ENCODE data around the gene WFDC1. TPM values are rescaled to one million over a fixed set of nuclear protein-coding genes. Genes with fewer than 3 reads are reported as not detected.

Gene WFDC1
- total RNA-seq, 4 donors from 2014 or later: 0.77 to 13.3 (median 5.7) TPM

- H3K27ac ChIP-seq: no peak overlapping the region
- no peaks in the 10 kb centered on the region for H3K9me3 ChIP-seq
- intact Hi-C loops (cut with DNase I; ENCODE audit: low total_unique reads): no loop called here
- no peak overlapping the region for H3K4me3 ChIP-seq
- DNase-seq: no peak
- no peaks in the 10 kb centered on the region for H3K36me3 ChIP-seq
- no peak for TF ChIP-seq POLR2A (IDR thresholded peaks at IDR 0.05)
- TF ChIP-seq, protein P1, sequence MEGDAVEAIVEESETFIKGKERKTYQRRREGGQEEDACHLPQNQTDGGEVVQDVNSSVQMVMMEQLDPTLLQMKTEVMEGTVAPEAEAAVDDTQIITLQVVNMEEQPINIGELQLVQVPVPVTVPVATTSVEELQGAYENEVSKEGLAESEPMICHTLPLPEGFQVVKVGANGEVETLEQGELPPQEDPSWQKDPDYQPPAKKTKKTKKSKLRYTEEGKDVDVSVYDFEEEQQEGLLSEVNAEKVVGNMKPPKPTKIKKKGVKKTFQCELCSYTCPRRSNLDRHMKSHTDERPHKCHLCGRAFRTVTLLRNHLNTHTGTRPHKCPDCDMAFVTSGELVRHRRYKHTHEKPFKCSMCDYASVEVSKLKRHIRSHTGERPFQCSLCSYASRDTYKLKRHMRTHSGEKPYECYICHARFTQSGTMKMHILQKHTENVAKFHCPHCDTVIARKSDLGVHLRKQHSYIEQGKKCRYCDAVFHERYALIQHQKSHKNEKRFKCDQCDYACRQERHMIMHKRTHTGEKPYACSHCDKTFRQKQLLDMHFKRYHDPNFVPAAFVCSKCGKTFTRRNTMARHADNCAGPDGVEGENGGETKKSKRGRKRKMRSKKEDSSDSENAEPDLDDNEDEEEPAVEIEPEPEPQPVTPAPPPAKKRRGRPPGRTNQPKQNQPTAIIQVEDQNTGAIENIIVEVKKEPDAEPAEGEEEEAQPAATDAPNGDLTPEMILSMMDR (IDR thresholded peaks at IDR 0.05): no peak
- H3K27me3 ChIP-seq: peaks cover 0 to 16% of the 10 kb centered on the region in 2 donors
- peaks cover 0 to 5% of the 10 kb centered on the region in 2 donors for H3K4me1 ChIP-seq
These were observed 76.3 kb downstream of the WFDC1 start for GRCh38 chr16:84370723-84371552.

DNA sequence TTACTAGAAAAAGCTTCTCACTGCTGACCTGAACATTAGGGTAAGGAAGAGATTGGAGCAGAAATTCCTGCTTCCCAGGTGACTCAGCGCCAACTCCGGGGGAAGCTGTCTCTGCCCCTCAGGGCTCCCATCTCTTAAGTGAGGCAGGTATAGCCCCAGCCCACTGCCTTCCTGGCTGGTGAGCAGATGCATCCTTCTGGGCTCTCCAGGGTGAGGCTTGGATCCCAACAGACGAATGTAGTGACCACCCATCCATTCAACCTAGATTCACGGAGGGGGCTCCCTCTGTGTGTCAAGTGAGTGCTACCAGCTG is 76.8 kb downstream of the WFDC1 start:
- H3K4me1 ChIP-seq: peaks cover 0 to 5% of the 10 kb centered on the region in 2 donors
- intact Hi-C loops (cut with DNase I; ENCODE audit: low total_unique reads): no loop called here
- H3K27ac ChIP-seq: no peak overlapping the region

DNA sequence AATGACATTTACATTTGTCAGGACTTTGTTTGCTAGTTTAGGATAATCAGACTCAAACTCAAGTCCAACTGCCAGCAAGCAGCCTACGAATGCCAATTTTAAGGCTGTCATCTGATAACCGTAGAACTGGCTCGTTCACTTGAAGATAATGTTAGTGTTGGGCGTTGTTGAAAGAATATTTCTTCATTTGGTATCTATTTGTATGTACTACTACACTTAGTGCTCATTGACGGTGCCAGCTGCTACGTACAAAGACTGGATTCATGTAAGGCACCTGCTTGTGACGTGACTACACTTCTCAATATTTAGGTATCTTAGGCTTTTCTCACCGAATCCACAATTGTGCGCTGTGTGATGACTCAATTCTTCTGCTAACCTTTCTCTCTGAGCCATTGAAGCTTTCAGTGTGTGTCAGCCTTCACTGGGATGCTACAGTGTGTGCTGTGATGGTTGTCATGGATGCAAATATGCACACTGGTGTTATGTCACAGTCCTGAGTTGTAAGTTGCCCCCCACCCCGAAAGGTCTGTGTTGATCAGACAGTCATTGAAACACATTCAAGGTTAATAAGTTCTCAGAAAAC is 79.3 kb downstream of the WFDC1 start:
- Histone ChIP-seq H3K4me3 (no peak overlapping the region), H3K27me3 (no peaks in the 10 kb centered on the region), H3K9me3 (no peaks in the 10 kb centered on the region), H3K36me3 (no peaks in the 10 kb centered on the region), H3K4me1 (no peaks in the 10 kb centered on the region), H3K27ac (no peak overlapping the region)
- intact Hi-C loops (cut with DNase I; ENCODE audit: low total_unique reads): no loop called here
- TF ChIP-seq, protein P1 (IDR thresholded peaks at IDR 0.05): no peak
- no peak for TF ChIP-seq POLR2A (IDR thresholded peaks at IDR 0.05)
- DNase-seq: no peak

More for the DNA sequence above, 76.8 kb downstream of the WFDC1 start:
- peaks cover 0 to 16% of the 10 kb centered on the region in 2 donors for H3K27me3 ChIP-seq
- no peak for DNase-seq
- H3K36me3 ChIP-seq: no peaks in the 10 kb centered on the region
- no peaks in the 10 kb centered on the region for H3K9me3 ChIP-seq
- TF ChIP-seq, protein P1 (IDR thresholded peaks at IDR 0.05): no peak
- no peak for TF ChIP-seq POLR2A (IDR thresholded peaks at IDR 0.05)
- H3K4me3 ChIP-seq: no peak overlapping the region

DNA sequence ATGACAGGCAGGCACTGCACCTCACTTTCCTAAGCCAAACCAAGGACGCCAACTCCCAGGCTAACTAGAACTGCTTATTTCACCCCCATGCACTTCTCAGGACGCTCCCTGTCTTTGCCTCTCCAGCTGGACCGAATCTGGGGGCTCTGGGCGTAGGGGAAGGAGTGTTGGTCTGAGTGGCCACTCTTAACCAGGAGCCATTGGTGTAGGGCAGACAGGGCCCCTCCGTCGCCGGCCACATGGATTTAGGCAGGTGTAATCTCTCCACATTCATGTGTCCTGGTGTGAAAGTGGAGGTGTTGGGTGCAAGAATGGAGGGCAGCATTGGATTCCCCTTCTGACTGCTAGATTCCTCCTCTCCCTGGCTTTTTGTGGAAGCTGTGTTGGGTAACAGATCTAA is 83.4 kb downstream of the WFDC1 start:
- H3K4me3 ChIP-seq: no peak overlapping the region
- H3K9me3 ChIP-seq: no peaks in the 10 kb centered on the region
- no peak overlapping the region for H3K27ac ChIP-seq
- H3K4me1 ChIP-seq: no peaks in the 10 kb centered on the region
- no peak for DNase-seq
- H3K36me3 ChIP-seq: no peaks in the 10 kb centered on the region
- no peaks in the 10 kb centered on the region for H3K27me3 ChIP-seq
- intact Hi-C loops (cut with DNase I; ENCODE audit: low total_unique reads): no loop called here
- TF ChIP-seq, protein P1 (IDR thresholded peaks at IDR 0.05): no peak
- TF ChIP-seq POLR2A (IDR thresholded peaks at IDR 0.05): no peak

DNA sequence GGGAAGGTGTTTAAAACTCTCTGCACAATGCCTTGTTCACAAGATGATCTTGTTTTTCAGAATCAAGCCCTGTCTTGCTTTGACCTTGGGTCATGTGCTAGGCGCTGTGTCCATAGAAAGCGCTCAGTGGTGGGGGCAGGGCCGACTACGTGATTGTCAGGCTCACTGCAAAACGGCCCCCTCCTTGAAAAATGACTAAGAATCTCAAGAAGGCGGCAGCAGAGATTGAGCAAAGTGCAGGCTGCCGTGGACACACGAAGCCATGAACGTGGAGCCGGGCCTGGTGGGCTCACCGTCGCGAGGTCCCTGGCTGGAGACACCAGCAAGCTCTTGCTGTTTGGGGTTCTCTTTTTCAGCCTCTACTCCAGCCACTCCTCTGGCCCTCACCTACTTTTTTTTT is 83.9 kb downstream of the WFDC1 start:
- no peak for DNase-seq
- H3K27me3 ChIP-seq: no peaks in the 10 kb centered on the region
- TF ChIP-seq, protein P1 (IDR thresholded peaks at IDR 0.05): no peak
- TF ChIP-seq POLR2A (IDR thresholded peaks at IDR 0.05): no peak
- H3K27ac ChIP-seq: no peak overlapping the region
- H3K4me1 ChIP-seq: no peaks in the 10 kb centered on the region
- no peak overlapping the region for H3K4me3 ChIP-seq
- intact Hi-C loops (cut with DNase I; ENCODE audit: low total_unique reads): no loop called here
- H3K9me3 ChIP-seq: no peaks in the 10 kb centered on the region
- H3K36me3 ChIP-seq: no peaks in the 10 kb centered on the region

All from uterus (tissue), 4 donors.